ENCODE measurements around the gene CYSRT1.

The CYSRT1 gene

GRCh38 chr9:137221506-137222111 is 3.4 kb upstream of the CYSRT1 start:
- H3K4me2 ChIP-seq (ENCODE audit: low read length): peak overlapping the region; percentile 63
- no peak overlapping the region for H2AK5ac ChIP-seq (ENCODE audit: low read length)
- H3K79me2 ChIP-seq (ENCODE audit: control insufficient read depth, insufficient read depth, low read length, poor library complexity): peaks cover 2% of the 10 kb centered on the region
- H3K9ac ChIP-seq (ENCODE audit: low read length): no peak overlapping the region
- DNase-seq: no peak
- H2BK120ac ChIP-seq (ENCODE audit: insufficient read depth, low read length, poor library complexity): no peak overlapping the region
- no peak overlapping the region for H2BK5ac ChIP-seq (ENCODE audit: low read depth, low read length, poor library complexity)
- H3K36me3 ChIP-seq (ENCODE audit: control insufficient read depth in 1 of 2, insufficient read depth in 2 of 2, low read length in 2 of 2): peaks cover 4 to 7% of the 10 kb centered on the region in 2 experiments
- H2BK12ac ChIP-seq (ENCODE audit: low read length): no peak overlapping the region
- no CpG with 5 or more reads among the region's 61 CpGs for WGBS (ENCODE audit: extremely low coverage, insufficient coverage, insufficient read length)
- peak overlapping the region; percentile 53 for H3K4me3 ChIP-seq (ENCODE audit: low read depth, low read length)
- no peaks in the 10 kb centered on the region for H3K27me3 ChIP-seq (ENCODE audit: insufficient read depth, low read length)
- no peak overlapping the region for H4K91ac ChIP-seq (ENCODE audit: low read depth, low read length)
- H2AFZ ChIP-seq (ENCODE audit: insufficient read depth, low read length, poor library complexity): peak overlapping the region; percentile 33
- no peaks in the 10 kb centered on the region for H3K9me3 ChIP-seq (ENCODE audit: insufficient read depth, low read depth, low read length)
- peaks cover 8% of the 10 kb centered on the region for H3K79me1 ChIP-seq (ENCODE audit: low read length)
- no peak overlapping the region for H3K23ac ChIP-seq (ENCODE audit: low read length)
- H4K8ac ChIP-seq (ENCODE audit: low read depth, low read length): peak overlapping the region; percentile 26
- peaks cover 24 to 27% of the 10 kb centered on the region in 2 experiments for H3K4me1 ChIP-seq (ENCODE audit: control insufficient read depth in 1 of 2, insufficient read depth in 2 of 2, low read length in 2 of 2)
- no peak overlapping the region for H4K12ac ChIP-seq (ENCODE audit: low read depth, low read length)
- H3K4ac ChIP-seq (ENCODE audit: low read depth, low read length): no peak overlapping the region
- no peak overlapping the region for H3K27ac ChIP-seq (ENCODE audit: low read depth, low read length)
- H3K14ac ChIP-seq (ENCODE audit: low read length): no peak overlapping the region
- H3K18ac ChIP-seq (ENCODE audit: low read length): no peak overlapping the region

GRCh38 chr9:137222190-137223077 is 2.5 kb upstream of the CYSRT1 start, which contains the start of gene RNF208:
TSS of gene RNF208 (minus strand) at chr9:137222240. CDS start at chr9:137221212, 1,028 bp downstream.
- no peak within 1 kb of the TSS for H3K23ac ChIP-seq (ENCODE audit: low read length)

DNA sequence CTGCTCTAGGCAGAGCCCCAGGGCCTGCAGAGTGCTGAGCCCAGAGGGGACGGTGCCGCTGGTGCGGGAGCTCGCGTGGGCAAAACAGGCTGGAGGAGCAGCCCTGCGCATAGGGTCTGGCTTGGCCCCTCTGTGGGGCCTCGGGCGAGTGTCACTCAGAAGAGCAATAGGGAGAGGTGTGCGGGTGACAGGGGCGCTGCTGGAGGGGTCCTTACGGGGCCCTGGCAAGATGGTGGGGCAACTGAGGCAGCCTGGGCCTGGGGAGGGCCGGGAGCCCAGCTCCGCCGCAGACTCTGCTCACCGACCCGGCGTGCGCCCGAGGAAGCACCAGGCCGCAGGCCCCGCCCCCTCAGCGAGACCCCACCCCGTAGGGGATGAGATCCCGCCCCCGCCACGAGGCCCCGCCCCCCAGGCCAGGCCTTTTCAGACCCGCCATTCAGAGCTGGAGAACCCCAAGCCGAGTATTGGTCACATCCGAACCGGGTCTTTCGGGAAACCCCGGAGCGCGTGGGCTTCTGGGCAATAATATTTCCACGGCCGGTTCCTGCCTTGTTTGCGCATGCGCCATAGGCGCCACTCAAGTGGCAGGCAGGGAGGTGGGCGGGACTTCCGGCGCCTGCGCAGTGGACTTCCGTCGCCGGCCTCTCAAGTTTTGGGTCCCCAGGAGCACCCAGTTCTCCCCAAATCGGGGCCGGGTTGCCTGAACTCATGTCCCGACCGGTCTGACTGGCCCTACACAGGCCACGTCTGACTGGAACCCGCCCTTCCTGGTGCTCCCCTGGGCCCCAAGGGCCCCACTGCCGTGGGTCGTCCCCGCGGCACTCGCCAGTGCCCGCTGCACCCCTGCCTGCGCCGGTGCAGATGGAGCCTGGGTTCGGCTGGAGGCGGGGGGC is 1.6 kb upstream of the CYSRT1 start:
- H2AFZ ChIP-seq (ENCODE audit: insufficient read depth, low read length, poor library complexity): peak overlapping the region; percentile 76
- peak overlapping the region; percentile 24 for H3K27ac ChIP-seq (ENCODE audit: low read depth, low read length)
- peak overlapping the region; percentile 39 for H2BK120ac ChIP-seq (ENCODE audit: insufficient read depth, low read length, poor library complexity)
- peak overlapping the region; percentile 94 for H3K18ac ChIP-seq (ENCODE audit: low read length)
- no peak overlapping the region for H3K23ac ChIP-seq (ENCODE audit: low read length)
- H2BK5ac ChIP-seq (ENCODE audit: low read depth, low read length, poor library complexity): peak overlapping the region; percentile 18
- H4K91ac ChIP-seq (ENCODE audit: low read depth, low read length): peak overlapping the region; percentile 93
- H2AK5ac ChIP-seq (ENCODE audit: low read length): peak overlapping the region; percentile 8
- H3K9ac ChIP-seq (ENCODE audit: low read length): peak overlapping the region; percentile 96
- H3K4me3 ChIP-seq (ENCODE audit: low read depth, low read length): peak overlapping the region; percentile 79
- H3K4me1 ChIP-seq (ENCODE audit: control insufficient read depth in 1 of 2, insufficient read depth in 2 of 2, low read length in 2 of 2): peaks cover 22 to 30% of the 10 kb centered on the region in 2 experiments
- H3K4ac ChIP-seq (ENCODE audit: low read depth, low read length): peak overlapping the region; percentile 90
- peak overlapping the region; percentile 91 for H4K8ac ChIP-seq (ENCODE audit: low read depth, low read length)
- peak overlapping the region; percentile 65 for H4K12ac ChIP-seq (ENCODE audit: low read depth, low read length)
- H3K79me1 ChIP-seq (ENCODE audit: low read length): peaks cover 8% of the 10 kb centered on the region
- H2BK12ac ChIP-seq (ENCODE audit: low read length): no peak overlapping the region
- H3K36me3 ChIP-seq (ENCODE audit: control insufficient read depth in 1 of 2, insufficient read depth in 2 of 2, low read length in 2 of 2): peaks cover 0 to 3% of the 10 kb centered on the region in 2 experiments
- peak overlapping the region; percentile 62 for H3K14ac ChIP-seq (ENCODE audit: low read length)
- H3K27me3 ChIP-seq (ENCODE audit: insufficient read depth, low read length): no peaks in the 10 kb centered on the region
- no CpG with 5 or more reads among the region's 63 CpGs for WGBS (ENCODE audit: extremely low coverage, insufficient coverage, insufficient read length)
- H3K9me3 ChIP-seq (ENCODE audit: insufficient read depth, low read depth, low read length): peaks cover 2% of the 10 kb centered on the region
- DNase-seq: peak; percentile 98
- H3K4me2 ChIP-seq (ENCODE audit: low read length): peak overlapping the region; percentile 94
- H3K79me2 ChIP-seq (ENCODE audit: control insufficient read depth, insufficient read depth, low read length, poor library complexity): peaks cover 2% of the 10 kb centered on the region

More at GRCh38 chr9:137222190-137223077, 2.5 kb upstream of the CYSRT1 start, which contains the start of gene RNF208:
- Histone ChIP-seq H2BK5ac (ENCODE audit: low read depth, low read length, poor library complexity) (no peak within 1 kb of the TSS), H2AFZ (ENCODE audit: insufficient read depth, low read length, poor library complexity) (peak within 1 kb of the TSS; percentile 54), H3K4ac (ENCODE audit: low read depth, low read length) (peak within 1 kb of the TSS; percentile 12), H4K91ac (ENCODE audit: low read depth, low read length) (peak within 1 kb of the TSS; percentile 15), H4K12ac (ENCODE audit: low read depth, low read length) (peak within 1 kb of the TSS; percentile 57), H3K27me3 (ENCODE audit: insufficient read depth, low read length) (no peaks in the 10 kb centered on the region), H3K9me3 (ENCODE audit: insufficient read depth, low read depth, low read length) (peaks cover 2% of the 10 kb centered on the region), H3K14ac (ENCODE audit: low read length) (peak within 1 kb of the TSS; percentile 14), H3K18ac (ENCODE audit: low read length) (no peak within 1 kb of the TSS), H3K79me2 (ENCODE audit: control insufficient read depth, insufficient read depth, low read length, poor library complexity) (peaks cover 2% of the 10 kb centered on the region), H3K79me1 (ENCODE audit: low read length) (peaks cover 8% of the 10 kb centered on the region), H2BK12ac (ENCODE audit: low read length) (no peak within 1 kb of the TSS), H3K9ac (ENCODE audit: low read length) (no peak within 1 kb of the TSS), H3K4me2 (ENCODE audit: low read length) (peak within 1 kb of the TSS; percentile 63), H4K8ac (ENCODE audit: low read depth, low read length) (peak within 1 kb of the TSS; percentile 33), H3K36me3 (ENCODE audit: control insufficient read depth in 1 of 2, insufficient read depth in 2 of 2, low read length in 2 of 2) (peaks cover 3 to 4% of the 10 kb centered on the region in 2 experiments), H2BK120ac (ENCODE audit: insufficient read depth, low read length, poor library complexity) (no peak within 1 kb of the TSS), H3K27ac (ENCODE audit: low read depth, low read length) (peak within 1 kb of the TSS; percentile 24), H3K4me1 (ENCODE audit: control insufficient read depth in 1 of 2, insufficient read depth in 2 of 2, low read length in 2 of 2) (peaks cover 25 to 30% of the 10 kb centered on the region in 2 experiments), H3K4me3 (ENCODE audit: low read depth, low read length) (peak within 1 kb of the TSS; percentile 62), H2AK5ac (ENCODE audit: low read length) (peak within 1 kb of the TSS; percentile 34)
- WGBS (ENCODE audit: extremely low coverage, insufficient coverage, insufficient read length): no CpG with 5 or more reads among the region's 88 CpGs
- no peak for DNase-seq
